ENCODE measurements around the gene ERC2. TPM values are rescaled to one million over a fixed set of nuclear protein-coding genes. Genes with fewer than 3 reads are reported as not detected.

ERC2 gene
- total and polyA plus RNA-seq, 11 donors, result 0.16 to 3.8 (median 1.6) TPM

DNA sequence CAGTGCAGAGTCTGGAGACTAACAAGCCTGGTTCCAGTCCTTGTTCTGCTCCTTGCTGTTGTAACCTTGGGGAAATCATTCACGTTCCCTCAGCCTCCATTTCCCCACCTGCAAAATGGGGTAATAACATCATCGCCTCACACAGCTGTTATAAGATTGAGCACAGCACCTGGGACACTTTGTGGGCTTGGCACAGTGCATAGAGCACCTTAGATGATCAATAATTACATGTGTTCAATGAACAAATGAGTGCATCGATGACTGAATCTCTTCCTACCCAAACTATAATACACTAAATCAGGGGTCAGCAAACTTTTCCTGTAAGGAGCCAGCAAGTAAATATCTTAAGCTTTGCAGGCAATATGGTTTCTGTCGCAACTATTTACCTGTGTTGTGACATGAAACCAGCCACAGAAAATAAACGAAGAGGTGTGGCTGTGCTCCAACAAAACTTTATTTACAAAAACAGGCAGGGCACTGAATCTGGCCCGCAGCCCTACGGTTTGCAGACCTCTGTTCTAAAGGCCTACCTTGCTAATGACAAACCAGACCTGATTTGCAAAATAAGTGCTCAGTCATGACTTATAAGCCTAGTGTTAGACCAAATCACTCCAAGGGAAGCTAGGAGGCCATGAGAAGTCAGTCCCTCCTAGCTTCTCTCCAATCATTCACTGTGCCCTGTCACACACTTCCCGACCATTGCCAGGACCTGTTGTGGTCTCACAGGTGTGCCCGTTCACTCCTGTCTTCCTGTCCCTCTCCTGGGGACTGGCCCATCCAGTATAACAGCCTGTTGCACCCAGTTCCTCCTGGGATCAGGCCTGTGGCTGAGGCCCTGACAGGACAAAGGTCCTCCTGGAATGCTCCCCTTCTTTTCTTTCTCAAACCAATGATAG, 831.7 kb downstream of the ERC2 start:
- ATAC-seq, result no peak
- H3K36me3 ChIP-seq, result no peaks in the 10 kb centered on the region
- no peak overlapping the region for H3K27ac ChIP-seq
- intact Hi-C loops (cut with DNase I), result no loop called here
- H3K4me3 ChIP-seq, result no peak overlapping the region
- TF ChIP-seq, protein P1, sequence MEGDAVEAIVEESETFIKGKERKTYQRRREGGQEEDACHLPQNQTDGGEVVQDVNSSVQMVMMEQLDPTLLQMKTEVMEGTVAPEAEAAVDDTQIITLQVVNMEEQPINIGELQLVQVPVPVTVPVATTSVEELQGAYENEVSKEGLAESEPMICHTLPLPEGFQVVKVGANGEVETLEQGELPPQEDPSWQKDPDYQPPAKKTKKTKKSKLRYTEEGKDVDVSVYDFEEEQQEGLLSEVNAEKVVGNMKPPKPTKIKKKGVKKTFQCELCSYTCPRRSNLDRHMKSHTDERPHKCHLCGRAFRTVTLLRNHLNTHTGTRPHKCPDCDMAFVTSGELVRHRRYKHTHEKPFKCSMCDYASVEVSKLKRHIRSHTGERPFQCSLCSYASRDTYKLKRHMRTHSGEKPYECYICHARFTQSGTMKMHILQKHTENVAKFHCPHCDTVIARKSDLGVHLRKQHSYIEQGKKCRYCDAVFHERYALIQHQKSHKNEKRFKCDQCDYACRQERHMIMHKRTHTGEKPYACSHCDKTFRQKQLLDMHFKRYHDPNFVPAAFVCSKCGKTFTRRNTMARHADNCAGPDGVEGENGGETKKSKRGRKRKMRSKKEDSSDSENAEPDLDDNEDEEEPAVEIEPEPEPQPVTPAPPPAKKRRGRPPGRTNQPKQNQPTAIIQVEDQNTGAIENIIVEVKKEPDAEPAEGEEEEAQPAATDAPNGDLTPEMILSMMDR (IDR thresholded peaks at IDR 0.05), result no peak
- TF ChIP-seq POLR2A (IDR thresholded peaks at IDR 0.05), result no peak
- WGBS, 4 donors, result 77 to 93% (median 84%) methylated on average over 9 of the region's 9 CpGs
- peaks cover 0 to 19% (median 0%) of the 10 kb centered on the region in 9 donors for H3K27me3 ChIP-seq
- H3K4me1 ChIP-seq, result no peaks in the 10 kb centered on the region
- no peak for DNase-seq
- H3K9me3 ChIP-seq, result no peaks in the 10 kb centered on the region

DNA sequence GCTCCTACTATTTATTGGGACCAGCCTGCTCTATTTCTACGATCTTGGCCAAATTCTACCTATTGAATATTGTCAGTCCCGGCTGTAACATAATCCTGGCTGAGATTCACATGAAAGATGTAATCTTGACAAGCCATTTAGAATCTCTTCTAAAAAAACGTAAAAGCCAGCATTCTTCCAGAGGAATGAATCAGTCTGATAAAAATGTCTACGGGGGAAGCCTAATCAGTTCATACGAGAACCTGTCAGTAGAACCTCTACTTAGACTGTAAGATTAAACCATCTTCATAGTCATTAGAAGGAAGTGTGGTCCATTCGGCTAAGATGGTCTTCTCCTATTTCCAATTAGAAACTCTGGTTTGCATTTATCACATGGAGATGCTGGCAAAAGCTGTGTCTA, 833.9 kb downstream of the ERC2 start:
- 67 to 75% (median 71%) methylated on average over 6 of the region's 6 CpGs for WGBS, 4 donors
- H3K9me3 ChIP-seq, result no peaks in the 10 kb centered on the region
- no peak overlapping the region for H3K27ac ChIP-seq
- H3K4me3 ChIP-seq, result no peak overlapping the region
- TF ChIP-seq POLR2A (IDR thresholded peaks at IDR 0.05), result no peak
- TF ChIP-seq, protein P1 (IDR thresholded peaks at IDR 0.05), result no peak
- H3K4me1 ChIP-seq, result no peaks in the 10 kb centered on the region
- DNase-seq, result no peak
- intact Hi-C loops (cut with DNase I), result no loop called here
- peaks cover 0 to 7% (median 0%) of the 10 kb centered on the region in 9 donors for H3K27me3 ChIP-seq
- no peaks in the 10 kb centered on the region for H3K36me3 ChIP-seq
- no peak for ATAC-seq

DNA sequence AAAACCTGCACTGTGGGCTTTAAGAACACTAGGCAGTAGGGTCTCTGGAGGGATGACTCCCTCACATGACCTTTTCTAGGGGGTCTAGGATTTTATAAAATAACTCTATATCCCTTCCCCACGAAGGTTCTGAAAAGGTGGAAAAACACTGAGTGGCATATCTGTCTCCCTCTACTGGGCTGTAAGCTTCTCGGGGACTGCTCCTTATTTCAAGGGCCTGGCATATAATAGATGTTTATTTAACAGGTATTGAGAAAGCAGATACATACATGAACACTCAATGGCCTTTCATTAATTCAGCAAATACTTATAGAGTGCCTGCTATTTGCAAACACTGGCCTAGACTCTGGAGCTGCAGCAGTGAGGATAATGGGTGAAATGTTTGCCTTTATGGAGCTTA, 834.9 kb downstream of the ERC2 start:
- Histone ChIP-seq H3K9me3 (no peaks in the 10 kb centered on the region), H3K27me3 (peaks cover 0 to 6% (median 0%) of the 10 kb centered on the region in 9 donors), H3K4me3 (no peak overlapping the region), H3K27ac (no peak overlapping the region), H3K4me1 (no peaks in the 10 kb centered on the region), H3K36me3 (no peaks in the 10 kb centered on the region)
- WGBS, 4 donors, result 85 to 87% (median 85%) methylated on average over 2 of the region's 2 CpGs
- no peak for DNase-seq
- intact Hi-C loops (cut with DNase I), result no loop called here
- TF ChIP-seq, protein P1 (IDR thresholded peaks at IDR 0.05), result no peak
- TF ChIP-seq POLR2A (IDR thresholded peaks at IDR 0.05), result no peak
- ATAC-seq, result no peak

DNA sequence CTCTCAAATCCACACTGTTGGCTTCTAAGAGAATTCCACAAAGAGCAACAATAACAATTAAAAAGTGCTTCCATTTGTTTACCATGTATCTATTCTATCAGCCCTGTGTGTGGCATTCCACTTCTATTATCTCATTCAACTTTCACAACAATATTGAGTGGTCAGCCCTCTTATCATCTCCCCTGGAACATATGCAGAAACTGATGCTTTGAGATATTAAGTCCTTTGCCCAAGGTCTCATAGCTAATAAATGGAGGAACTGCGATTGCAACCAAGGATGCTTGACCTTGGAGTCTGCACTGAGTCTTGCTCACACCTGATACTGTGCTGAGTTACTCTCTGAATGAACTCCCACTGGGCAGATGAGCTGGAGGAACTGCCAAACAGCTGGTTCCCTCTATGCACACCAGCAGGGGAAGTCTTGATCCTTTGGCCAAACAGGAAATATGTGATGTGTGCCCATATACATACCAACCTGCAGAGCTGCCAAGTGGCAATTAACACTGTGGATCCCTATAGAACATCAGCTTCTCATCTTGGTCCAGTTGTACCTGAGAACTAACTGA, 836.4 kb downstream of the ERC2 start:
- intact Hi-C loops (cut with DNase I), result no loop called here
- Histone ChIP-seq H3K27ac (no peak overlapping the region), H3K4me3 (no peak overlapping the region), H3K36me3 (no peaks in the 10 kb centered on the region), H3K4me1 (no peaks in the 10 kb centered on the region), H3K9me3 (no peaks in the 10 kb centered on the region), H3K27me3 (peaks cover 0 to 5% (median 0%) of the 10 kb centered on the region in 9 donors)
- TF ChIP-seq, protein P1 (IDR thresholded peaks at IDR 0.05), result no peak
- no peak for TF ChIP-seq POLR2A (IDR thresholded peaks at IDR 0.05)
- DNase-seq (no peak), ATAC-seq (no peak)
- 69 to 88% (median 76%) methylated on average over 1 of the region's 1 CpG for WGBS, 4 donors

All from heart left ventricle (tissue), 16 donors.